BE2C (cell line): Measurements from ENCODE around the gene CDR2L. TPM values are rescaled to one million over a fixed set of nuclear protein-coding genes. Genes with fewer than 3 reads are reported as not detected.

Experiments used
- DNase-seq: peaks from one replicate; pipeline ENCODE4 v3.0.0-alpha.2; 2020
- H3K27me3 ChIP-seq: fragments of 250-450 bp; sonication (Bioruptor Pico); 2 replicates; pipeline ENCODE4 v1.5.1; 2020; ENCODE audit warnings: mild to moderate bottlenecking
- H3K36me3 ChIP-seq: fragments of 250-450 bp; sonication (Bioruptor Pico); 2 replicates; pipeline ENCODE4 v1.5.1; 2020; ENCODE audit warnings: mild to moderate bottlenecking
- H3K4me1 ChIP-seq: fragments of 250-450 bp; sonication (Bioruptor Pico); 2 replicates; pipeline ENCODE4 v1.5.1; 2020
- H3K4me3 ChIP-seq: 2 replicates; pipeline ENCODE4 v1.5.1; 2011; ENCODE audit warnings: low read depth, low read length
- H3K9me3 ChIP-seq: fragments of 250-450 bp; sonication (Bioruptor Pico); 2 replicates; pipeline ENCODE4 v1.5.1; 2020
- CTCF ChIP-seq: IDR thresholded peaks from 2 replicates; pipeline ENCODE4 v1.5.1; 2012; ENCODE audit warnings: mild to moderate bottlenecking, low read depth, low read length
- polyA plus RNA-seq: library from polyadenylated mRNA; unstranded; fragments of >200 nt; gene quantifications from one replicate; pipeline ENCODE4 v1.2.1, GENCODE V29; 2012; ENCODE audit warnings: low read depth, missing spikeins; ENCODE audit not compliant: insufficient read length, insufficient read depth

The CDR2L gene
- polyA plus RNA-seq: 12.8 TPM

- Histone ChIP-seq H3K9me3 (no peaks in the 10 kb centered on the region), H3K4me3 (peak within 1 kb of the TSS; percentile 87), H3K27me3 (no peaks in the 10 kb centered on the region), H3K36me3 (no peaks in the 10 kb centered on the region), H3K4me1 (peaks cover 7% of the 10 kb centered on the region)
- peak; percentile 99 for DNase-seq
- TF ChIP-seq CTCF: no peak
These were observed at the start of gene CDR2L for GRCh38 chr17:74987418-74987908. Gene CDR2L (plus strand): TSS chr17:74987632. CDS start chr17:74988044, 412 bp downstream.

DNA sequence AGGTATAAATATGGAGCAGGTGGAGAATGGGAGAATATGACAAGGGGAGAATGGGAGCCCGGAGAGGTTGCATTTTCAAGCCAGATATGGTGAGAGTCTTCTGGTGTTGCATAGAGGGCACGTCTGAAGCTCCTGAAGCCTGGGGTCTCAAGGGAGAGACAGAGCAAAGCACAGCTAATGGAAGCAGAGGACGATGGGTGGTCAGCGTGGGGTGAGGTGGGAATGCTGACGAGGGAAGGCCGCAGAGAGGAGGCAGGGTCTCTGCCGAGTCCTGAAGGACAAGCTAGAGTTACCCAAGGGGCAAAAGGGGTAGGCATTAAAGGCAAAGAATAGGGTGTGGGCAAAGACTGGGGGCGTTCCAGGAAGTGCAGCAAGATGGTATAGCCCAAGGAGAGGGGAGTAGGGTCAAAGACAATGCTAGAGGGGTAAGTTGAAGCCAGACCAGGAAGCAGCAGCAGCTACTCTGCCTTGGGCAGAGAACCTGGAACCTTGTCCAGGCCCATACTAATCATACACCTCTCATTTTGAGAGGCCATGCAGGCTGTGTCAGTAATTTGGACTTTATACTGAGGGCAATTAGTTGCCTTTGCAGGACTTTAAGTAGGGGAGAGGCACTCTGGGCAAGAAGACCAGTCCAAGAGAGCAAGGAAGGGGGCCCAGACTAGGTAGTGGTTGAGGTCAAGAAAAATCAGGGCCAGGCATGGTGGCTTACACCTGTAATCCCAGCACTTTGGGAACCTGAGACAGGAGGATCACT lies 49.1 kb upstream of the CDR2L start:
- TF ChIP-seq CTCF: no peak
- H3K9me3 ChIP-seq: no peaks in the 10 kb centered on the region
- no peaks in the 10 kb centered on the region for H3K36me3 ChIP-seq
- DNase-seq: no peak
- no peak overlapping the region for H3K4me3 ChIP-seq
- H3K4me1 ChIP-seq: no peaks in the 10 kb centered on the region
- H3K27me3 ChIP-seq: peaks cover 74% of the 10 kb centered on the region

GRCh38 chr17:74939534-74939933 lies 47.9 kb upstream of the CDR2L start:
- Histone ChIP-seq H3K4me3 (no peak overlapping the region), H3K36me3 (no peaks in the 10 kb centered on the region), H3K9me3 (no peaks in the 10 kb centered on the region), H3K4me1 (no peaks in the 10 kb centered on the region), H3K27me3 (peaks cover 82% of the 10 kb centered on the region)
- TF ChIP-seq CTCF: no peak
- DNase-seq: no peak

- no peaks in the 10 kb centered on the region for H3K9me3 ChIP-seq
- no peaks in the 10 kb centered on the region for H3K36me3 ChIP-seq
- no peak overlapping the region for H3K4me3 ChIP-seq
- no peaks in the 10 kb centered on the region for H3K4me1 ChIP-seq
- DNase-seq: no peak
- no peak for TF ChIP-seq CTCF
- H3K27me3 ChIP-seq: peaks cover 78% of the 10 kb centered on the region
These were observed 46.2 kb upstream of the CDR2L start for GRCh38 chr17:74941128-74941725.

DNA sequence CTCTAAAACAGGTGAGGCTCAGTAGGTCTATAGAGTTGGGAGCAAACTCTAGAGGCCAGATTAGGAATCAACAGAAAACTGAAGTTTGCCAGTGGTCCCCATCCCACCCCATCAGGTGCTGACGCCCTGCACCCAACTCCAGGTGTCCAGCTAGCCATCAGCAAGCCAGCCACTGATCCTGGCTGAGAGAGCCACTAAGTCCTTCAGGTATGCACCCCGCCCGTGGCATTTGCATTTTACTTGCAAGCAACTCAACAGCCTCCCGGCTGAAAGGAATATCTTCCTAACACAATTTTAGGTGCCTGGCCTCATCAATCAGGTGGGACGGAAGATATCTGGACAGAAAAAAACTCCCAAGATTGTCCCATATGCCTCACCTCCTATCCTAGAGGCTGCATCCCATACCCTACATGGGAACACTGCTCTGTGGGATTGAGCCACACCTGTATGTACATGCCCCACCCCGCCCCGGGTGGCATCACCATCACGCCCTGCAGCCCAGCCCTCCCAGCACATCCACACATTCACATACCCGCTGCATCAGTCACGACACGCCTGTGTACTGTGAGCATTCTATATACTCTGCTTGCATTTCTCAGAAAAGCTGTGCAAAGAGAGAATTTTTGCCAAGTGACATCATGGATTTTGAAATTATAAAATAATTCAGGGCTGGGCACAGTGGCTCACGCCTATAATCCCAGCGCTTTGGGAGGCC lies 43.5 kb upstream of the CDR2L start:
- H3K27me3 ChIP-seq: peaks cover 58% of the 10 kb centered on the region
- no peak for TF ChIP-seq CTCF
- H3K36me3 ChIP-seq: no peaks in the 10 kb centered on the region
- DNase-seq: no peak
- no peaks in the 10 kb centered on the region for H3K4me1 ChIP-seq
- no peaks in the 10 kb centered on the region for H3K9me3 ChIP-seq
- no peak overlapping the region for H3K4me3 ChIP-seq
